Adrenal gland (tissue), 12 donors: ENCODE data around the gene GBF1. TPM values are rescaled to one million over a fixed set of nuclear protein-coding genes. Genes with fewer than 3 reads are reported as not detected.

ENCODE experiments used
- DNase-seq, 7 donors: peaks; one replicate each; pipeline ENCODE4 v3.0.0-alpha.2; 2019 to 2020
- H3K27ac ChIP-seq, 5 donors: fragments of 200-600 bp; sonication (generic) in 4 of 5; 1 replicate in 3 of 5; 2 replicates in 2 of 5; pipeline versions ENCODE4 v1.5.1 to v1.8.0; 2016 to 2020; ENCODE audit warnings: mild to moderate bottlenecking in 1 of 5
- H3K27me3 ChIP-seq: fragments of 200-600 bp; 2 replicates; pipeline ENCODE4 v1.8.0; 2021
- H3K36me3 ChIP-seq, 2 donors: fragments of 200-600 bp; replicated peaks in 1 of 2; 1 replicate in 1 of 2; 2 replicates in 1 of 2; pipeline versions ENCODE4 v1.5.1 to v1.8.0; 2018 to 2022
- H3K4me1 ChIP-seq, 2 donors: fragments of 200-600 bp; replicated peaks in 1 of 2; 1 replicate in 1 of 2; 2 replicates in 1 of 2; pipeline versions ENCODE4 v1.5.1 to v1.8.0; 2018 to 2021
- H3K4me3 ChIP-seq, 4 donors: fragments of 200-600 bp; sonication (generic) in 3 of 4; one replicate each; pipeline ENCODE4 v1.5.1; 2016 to 2018
- H3K9me3 ChIP-seq, 3 donors: fragments of 200-600 bp; sonication (generic) in 1 of 3; replicated peaks in 1 of 3; 1 replicate in 2 of 3; 2 replicates in 1 of 3; pipeline versions ENCODE4 v1.5.1 to v1.8.0; 2016 to 2021
- POLR2A ChIP-seq, 2 donors: fragments of 450-650 bp; IDR thresholded peaks; one replicate each; pipeline ENCODE4 v1.6.1; 2017; ENCODE audit warnings: antibody characterized with exemption in 2 of 2, mild to moderate bottlenecking in 2 of 2, moderate library complexity in 1 of 2
- WGBS, 4 donors: extraction: QIAGEN DNeasy Blood & Tissue Kit in 2 of 4; methylation state at CpG; one replicate each; pipeline versions ENCODE4 v1.1.5 to v1.1.7; 2013 to 2017; 5-methylcytosine and 5-hydroxymethylcytosine counted together
- intact Hi-C, 2 donors: fragments of 100-400 bp; cut with DNase I; formaldehyde crosslinking; loops; one replicate each; pipeline versions ENCODE4 v1.14.1 to v1.15.0; 2022 to 2023
- polyA plus RNA-seq, 3 donors: library from polyadenylated mRNA; stranded (reverse); fragments of 200-250 nt in 2 of 3; fragments of 350-450 nt in 1 of 3; fragmentation: Illumina TruSeq in 1 of 3; extraction: RNeasy Lipid Tissue Mini Kit (QIAGEN cat#74804) in 1 of 3; gene quantifications; one replicate each; pipeline ENCODE4 v1.2.3, GENCODE V29; 2013 to 2014
- total RNA-seq, 9 donors: library from RNA; depleted of rRNA in 4 of 9; stranded (reverse); fragments of >200 nt in 4 of 9; fragments of 120-200 nt in 1 of 9; fragmentation: NEBNext Ultra II Directional in 1 of 9; extraction: Animal tissue kit (Norgen Biotek cat#: 25700) in 1 of 9; gene quantifications; one replicate each; pipeline versions ENCODE4 v1.1.0 to v1.2.4, GENCODE V29; 2013 to 2023
- TF ChIP-seq, protein P1 (sequence below), 6 experiments: fragments of 450-650 bp in 4 of 6; fragments of 200-600 bp in 2 of 6; sonication (generic) in 1 of 6; IDR thresholded peaks; 1 replicate in 5 of 6; 2 replicates in 1 of 6; pipeline versions ENCODE4 v1.5.1 to v1.8.0; 2016 to 2021; ENCODE audit warnings: antibody characterized with exemption in 6 of 6, mild to moderate bottlenecking in 2 of 6, moderate library complexity in 1 of 6
- donor health status: healthy with polysubstance abuse.
- donor health status: Bipolar disorder and iron deficiency.
- donor health status: DM: yes; HTN: yes; CAD: no.
- donor health status: DM: no; HTN: no; CAD: no.
- donor health status: DM: no; HTN: no; CAD: no.
- donor health status: DM: yes; HTN: yes; CAD: no.

Gene GBF1
- total and polyA plus RNA-seq, 12 donors = 16.4 to 46.1 (median 37.7) TPM

GRCh38 chr10:102291221-102291905, 46.0 kb downstream of the GBF1 start:
- Histone ChIP-seq H3K27me3 (no peaks in the 10 kb centered on the region), H3K27ac (peak overlapping the region in 4 of 5 donors; percentile 37 to 56 (median 48)), H3K36me3 (no peaks in the 10 kb centered on the region), H3K4me1 (peaks cover 17 to 20% of the 10 kb centered on the region in 2 donors), H3K4me3 (no peak overlapping the region), H3K9me3 (no peaks in the 10 kb centered on the region)
- DNase-seq = peak in 4 of 7 donors; percentile 33 to 61 (median 43)
- intact Hi-C loops = no loop called here
- whole genome bisulfite sequencing, 4 donors = 62 to 65% (median 64%) methylated on average over 4 of the region's 4 CpGs
- peak in 1 of 2 donors; percentile 13 for TF ChIP-seq POLR2A (IDR thresholded peaks at IDR 0.05)
- TF ChIP-seq, protein P1, sequence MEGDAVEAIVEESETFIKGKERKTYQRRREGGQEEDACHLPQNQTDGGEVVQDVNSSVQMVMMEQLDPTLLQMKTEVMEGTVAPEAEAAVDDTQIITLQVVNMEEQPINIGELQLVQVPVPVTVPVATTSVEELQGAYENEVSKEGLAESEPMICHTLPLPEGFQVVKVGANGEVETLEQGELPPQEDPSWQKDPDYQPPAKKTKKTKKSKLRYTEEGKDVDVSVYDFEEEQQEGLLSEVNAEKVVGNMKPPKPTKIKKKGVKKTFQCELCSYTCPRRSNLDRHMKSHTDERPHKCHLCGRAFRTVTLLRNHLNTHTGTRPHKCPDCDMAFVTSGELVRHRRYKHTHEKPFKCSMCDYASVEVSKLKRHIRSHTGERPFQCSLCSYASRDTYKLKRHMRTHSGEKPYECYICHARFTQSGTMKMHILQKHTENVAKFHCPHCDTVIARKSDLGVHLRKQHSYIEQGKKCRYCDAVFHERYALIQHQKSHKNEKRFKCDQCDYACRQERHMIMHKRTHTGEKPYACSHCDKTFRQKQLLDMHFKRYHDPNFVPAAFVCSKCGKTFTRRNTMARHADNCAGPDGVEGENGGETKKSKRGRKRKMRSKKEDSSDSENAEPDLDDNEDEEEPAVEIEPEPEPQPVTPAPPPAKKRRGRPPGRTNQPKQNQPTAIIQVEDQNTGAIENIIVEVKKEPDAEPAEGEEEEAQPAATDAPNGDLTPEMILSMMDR (IDR thresholded peaks at IDR 0.05) = no peak

GRCh38 chr10:102297101-102297500, 51.8 kb downstream of the GBF1 start:
- no peak overlapping the region for H3K4me3 ChIP-seq
- H3K4me1 ChIP-seq = peaks cover 15 to 17% of the 10 kb centered on the region in 2 donors
- no peaks in the 10 kb centered on the region for H3K27me3 ChIP-seq
- intact Hi-C loops = no loop called here
- H3K36me3 ChIP-seq = no peaks in the 10 kb centered on the region
- H3K27ac ChIP-seq = no peak overlapping the region
- no peak for DNase-seq
- WGBS, 4 donors = 94 to 100% (median 99%) methylated on average over 1 of the region's 1 CpG
- TF ChIP-seq, protein P1 (IDR thresholded peaks at IDR 0.05) = no peak
- no peak for TF ChIP-seq POLR2A (IDR thresholded peaks at IDR 0.05)
- H3K9me3 ChIP-seq = no peaks in the 10 kb centered on the region

- Histone ChIP-seq H3K4me1 (peaks cover 9 to 12% of the 10 kb centered on the region in 2 donors), H3K9me3 (no peaks in the 10 kb centered on the region), H3K4me3 (no peak overlapping the region), H3K27me3 (no peaks in the 10 kb centered on the region), H3K36me3 (no peaks in the 10 kb centered on the region), H3K27ac (no peak overlapping the region)
- intact Hi-C loops = no loop called here
- DNase-seq = no peak
- TF ChIP-seq POLR2A (IDR thresholded peaks at IDR 0.05) = no peak
- TF ChIP-seq, protein P1 (IDR thresholded peaks at IDR 0.05) = no peak
Measured at GRCh38 chr10:102298899-102299298, 53.6 kb downstream of the GBF1 start.

- DNase-seq = no peak
- Histone ChIP-seq H3K27me3 (no peaks in the 10 kb centered on the region), H3K36me3 (no peaks in the 10 kb centered on the region), H3K27ac (peak overlapping the region in 3 of 5 donors; percentile 12 to 46 (median 25)), H3K4me3 (no peak overlapping the region), H3K9me3 (no peaks in the 10 kb centered on the region), H3K4me1 (peaks cover 9 to 12% of the 10 kb centered on the region in 2 donors)
- TF ChIP-seq POLR2A (IDR thresholded peaks at IDR 0.05) = no peak
- TF ChIP-seq, protein P1 (IDR thresholded peaks at IDR 0.05) = no peak
- intact Hi-C loops = no loop called here
Measured at GRCh38 chr10:102299873-102300272, 54.5 kb downstream of the GBF1 start.
